Activated CD4-positive, alpha-beta T cell treated with anti-CD3 and anti-CD28 coated beads, Interleukin-2, amount 10 ng/mL, durations not matched to agents 24 days and 14 days (primary cell): ENCODE measurements around the gene LYRM1. TPM values are rescaled to one million over a fixed set of nuclear protein-coding genes. Genes with fewer than 3 reads are reported as not detected.
"Not testable (repeated sequence)": the region's sequence is repeated elsewhere in the genome, so short reads cannot be mapped to it uniquely, and the experiment has no call there.

Experiments
- DNase-seq: peaks from one replicate; pipeline ENCODE4 v3.0.0; 2022
- H3K27ac Mint-ChIP-seq: one replicate; pipeline ENCODE4 v1.8.0; 2022; ENCODE audit warnings: mild to moderate bottlenecking, mixed read lengths
- H3K27me3 Mint-ChIP-seq: one replicate; pipeline ENCODE4 v1.8.0; 2022; ENCODE audit warnings: mixed read lengths
- H3K36me3 Mint-ChIP-seq: one replicate; pipeline ENCODE4 v1.8.0; 2022; ENCODE audit warnings: low read depth, mild to moderate bottlenecking, mixed read lengths
- H3K4me1 Mint-ChIP-seq: one replicate; pipeline ENCODE4 v1.8.0; 2021; ENCODE audit warnings: mixed read lengths
- H3K4me3 Mint-ChIP-seq: one replicate; pipeline ENCODE4 v1.8.0; 2022; ENCODE audit warnings: mild to moderate bottlenecking, moderate library complexity, mixed read lengths
- H3K9me3 Mint-ChIP-seq: one replicate; pipeline ENCODE4 v1.8.0; 2021; ENCODE audit warnings: mixed read lengths
- intact Hi-C: fragments of 100-400 bp; cut with micrococcal nuclease; formaldehyde crosslinking; loops from one replicate; pipeline ENCODE4 v1.15.1; 2023
- total RNA-seq: library from RNA; stranded (reverse); gene quantifications from 2 replicates; pipeline ENCODE4 v1.2.3, GENCODE V29; 2022

LYRM1 gene
- total RNA-seq, 1 donor from 2014 or later: 20.9 TPM

- no peak overlapping the region for H3K4me3 Mint-ChIP-seq
- intact Hi-C loops: no loop called here
- H3K9me3 Mint-ChIP-seq: no peaks in the 10 kb centered on the region
- H3K27me3 Mint-ChIP-seq: peaks cover 3% of the 10 kb centered on the region
- DNase-seq: no peak
- no peaks in the 10 kb centered on the region for H3K36me3 Mint-ChIP-seq
- no peak overlapping the region for H3K27ac Mint-ChIP-seq
- H3K4me1 Mint-ChIP-seq: no peaks in the 10 kb centered on the region
Measured at GRCh38 chr16:20960899-20961298, 60.3 kb downstream of the LYRM1 start.

GRCh38 chr16:20968765-20969164, 68.2 kb downstream of the LYRM1 start:
- H3K9me3 Mint-ChIP-seq: no peaks in the 10 kb centered on the region
- intact Hi-C loops: no loop called here
- H3K4me1 Mint-ChIP-seq: peaks cover 2% of the 10 kb centered on the region
- H3K36me3 Mint-ChIP-seq: no peaks in the 10 kb centered on the region
- no peak overlapping the region for H3K27ac Mint-ChIP-seq
- H3K27me3 Mint-ChIP-seq: no peaks in the 10 kb centered on the region
- DNase-seq: no peak
- H3K4me3 Mint-ChIP-seq: no peak overlapping the region

GRCh38 chr16:20969386-20969785, 68.8 kb downstream of the LYRM1 start:
- H3K4me3 Mint-ChIP-seq: no peak overlapping the region
- H3K27ac Mint-ChIP-seq: no peak overlapping the region
- DNase-seq: no peak
- H3K9me3 Mint-ChIP-seq: no peaks in the 10 kb centered on the region
- H3K4me1 Mint-ChIP-seq: peaks cover 2% of the 10 kb centered on the region
- intact Hi-C loops: no loop called here
- no peaks in the 10 kb centered on the region for H3K36me3 Mint-ChIP-seq
- no peaks in the 10 kb centered on the region for H3K27me3 Mint-ChIP-seq

GRCh38 chr16:20971401-20971800, 70.8 kb downstream of the LYRM1 start:
- Mint-ChIP-seq H3K4me1 (peaks cover 2% of the 10 kb centered on the region), H3K4me3 (no peak overlapping the region), H3K36me3 (no peaks in the 10 kb centered on the region), H3K9me3 (no peaks in the 10 kb centered on the region), H3K27me3 (peaks cover 7% of the 10 kb centered on the region), H3K27ac (no peak overlapping the region)
- no peak for DNase-seq
- intact Hi-C loops: no loop called here

- H3K4me3 Mint-ChIP-seq, H3K36me3 Mint-ChIP-seq, H3K9me3 Mint-ChIP-seq, H3K27me3 Mint-ChIP-seq, intact Hi-C loops, DNase-seq, H3K4me1 Mint-ChIP-seq, H3K27ac Mint-ChIP-seq: not testable (repeated sequence)
Measured at GRCh38 chr16:20973201-20973600, 72.6 kb downstream of the LYRM1 start.

Other genes starting within 250 kb of the LYRM1 start
- gene ACSM1, start 203.1 kb upstream of the LYRM1 start, total RNA-seq: not detected in 2 replicates
- 44.7 and 47.4 TPM in 2 replicates for gene THUMPD1, start 159.0 kb upstream of the LYRM1 start, total RNA-seq
- gene ACSM3, start 136.8 kb upstream of the LYRM1 start, total RNA-seq: 2.7 and 3.5 TPM in 2 replicates
- 15.1 and 15.7 TPM in 2 replicates for gene ERI2, start 94.3 kb upstream of the LYRM1 start, total RNA-seq
- 9.3 and 11.7 TPM in 2 replicates for gene REXO5, start 94.2 kb upstream of the LYRM1 start, total RNA-seq
- 10.8 and 12.3 TPM in 2 replicates for gene DCUN1D3, start 413 bp upstream of the LYRM1 start, total RNA-seq